ENCODE data around the gene SERBP1. TPM values are rescaled to one million over a fixed set of nuclear protein-coding genes. Genes with fewer than 3 reads are reported as not detected.
"Not testable (repeated sequence)": the region's sequence is repeated elsewhere in the genome, so short reads cannot be mapped to it uniquely, and the experiment has no call there.

SERBP1 gene
- total and polyA plus RNA-seq, 9 donors = 206 to 443 (median 427) TPM

DNA sequence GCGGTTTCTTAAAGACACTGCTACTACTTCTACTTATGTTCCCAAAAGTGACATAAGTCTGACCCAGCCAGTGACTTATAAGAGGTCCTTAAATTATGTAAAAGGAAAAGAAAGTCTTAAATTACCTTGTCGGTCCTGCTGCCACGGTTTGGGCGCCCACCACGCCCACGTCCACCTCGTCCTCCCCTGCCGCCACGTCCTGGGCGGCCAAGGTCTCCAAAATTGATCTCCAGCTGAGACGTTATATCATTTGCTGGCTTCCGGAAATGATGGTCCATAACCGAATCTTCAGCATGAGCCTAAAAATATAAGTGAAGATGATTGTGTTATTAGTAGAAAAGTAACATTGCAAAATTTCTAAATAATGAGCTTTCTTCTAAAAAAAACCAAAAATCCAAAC is 15.2 kb downstream of the SERBP1 start:
- no peak overlapping the region for H3K4me3 ChIP-seq (ENCODE audit: low read length)
- H3K27ac ChIP-seq (ENCODE audit: low read length) = no peak overlapping the region
- DNase-seq = no peak
- no peaks in the 10 kb centered on the region for H3K9me3 ChIP-seq (replicated peaks; ENCODE audit: control insufficient read depth, low read depth, low read length)
- no peaks in the 10 kb centered on the region for H3K27me3 ChIP-seq (ENCODE audit: control insufficient read depth, insufficient read depth, low read length)
- peaks cover 42% of the 10 kb centered on the region for H3K36me3 ChIP-seq (ENCODE audit: control insufficient read depth, insufficient read depth, low read length)
- 93% methylated on average over 9 of the region's 13 CpGs for WGBS (ENCODE audit: insufficient coverage)
- no peaks in the 10 kb centered on the region for H3K4me1 ChIP-seq (ENCODE audit: control insufficient read depth, insufficient read depth, low read length)

DNA sequence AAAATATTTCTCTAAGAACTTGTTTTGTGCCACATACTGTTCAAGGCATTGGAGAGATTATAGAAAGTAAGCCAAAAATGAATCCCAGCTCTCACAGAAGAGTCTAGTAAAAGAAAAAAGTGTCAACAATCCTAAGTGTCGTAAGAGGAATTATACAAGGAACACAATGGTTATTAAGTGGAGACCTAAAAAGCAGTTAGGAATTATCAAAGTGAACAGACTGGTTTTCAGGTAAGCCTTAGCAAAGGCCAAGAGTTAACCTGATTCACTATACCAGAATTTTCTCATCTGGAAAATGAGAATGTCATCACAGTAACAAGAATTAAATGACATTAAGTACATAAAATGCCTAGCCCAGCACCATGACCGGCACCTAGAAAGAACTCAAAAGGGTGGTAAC is 15.6 kb downstream of the SERBP1 start:
- H3K4me1 ChIP-seq (ENCODE audit: control insufficient read depth, insufficient read depth, low read length) = no peaks in the 10 kb centered on the region
- no peaks in the 10 kb centered on the region for H3K9me3 ChIP-seq (replicated peaks; ENCODE audit: control insufficient read depth, low read depth, low read length)
- WGBS (ENCODE audit: insufficient coverage) = 100% methylated on average over 1 of the region's 2 CpGs
- DNase-seq = no peak
- no peak overlapping the region for H3K27ac ChIP-seq (ENCODE audit: low read length)
- H3K36me3 ChIP-seq (ENCODE audit: control insufficient read depth, insufficient read depth, low read length) = peaks cover 44% of the 10 kb centered on the region
- no peak overlapping the region for H3K4me3 ChIP-seq (ENCODE audit: low read length)
- H3K27me3 ChIP-seq (ENCODE audit: control insufficient read depth, insufficient read depth, low read length) = no peaks in the 10 kb centered on the region

DNA sequence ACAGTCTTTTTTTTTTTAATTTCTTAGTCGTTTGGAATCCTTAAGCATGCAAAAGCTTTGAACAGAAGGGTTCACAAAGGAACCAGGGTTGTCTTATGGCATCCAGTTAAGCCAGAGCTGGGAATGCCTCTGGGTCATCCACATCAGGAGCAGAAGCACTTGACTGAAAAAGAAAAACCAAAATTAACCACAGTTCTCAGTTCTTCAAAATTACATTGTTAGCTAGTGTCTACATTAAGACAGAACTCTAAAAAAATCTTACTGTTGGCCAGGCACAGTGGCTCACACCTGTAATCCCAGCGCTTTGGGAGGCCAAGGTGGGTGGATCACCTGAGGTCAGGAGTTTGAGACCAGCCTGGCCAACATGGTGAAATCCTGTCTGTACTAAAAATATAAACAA is 17.1 kb downstream of the SERBP1 start:
- not testable (repeated sequence) for H3K4me1 ChIP-seq (ENCODE audit: control insufficient read depth, insufficient read depth, low read length); H3K9me3 ChIP-seq (replicated peaks; ENCODE audit: control insufficient read depth, low read depth, low read length); H3K27ac ChIP-seq (ENCODE audit: low read length); H3K27me3 ChIP-seq (ENCODE audit: control insufficient read depth, insufficient read depth, low read length); H3K4me3 ChIP-seq (ENCODE audit: low read length); DNase-seq
- WGBS (ENCODE audit: insufficient coverage) = no CpG with 5 or more reads among the region's 2 CpGs
- peaks cover 35% of the 10 kb centered on the region for H3K36me3 ChIP-seq (ENCODE audit: control insufficient read depth, insufficient read depth, low read length)

DNA sequence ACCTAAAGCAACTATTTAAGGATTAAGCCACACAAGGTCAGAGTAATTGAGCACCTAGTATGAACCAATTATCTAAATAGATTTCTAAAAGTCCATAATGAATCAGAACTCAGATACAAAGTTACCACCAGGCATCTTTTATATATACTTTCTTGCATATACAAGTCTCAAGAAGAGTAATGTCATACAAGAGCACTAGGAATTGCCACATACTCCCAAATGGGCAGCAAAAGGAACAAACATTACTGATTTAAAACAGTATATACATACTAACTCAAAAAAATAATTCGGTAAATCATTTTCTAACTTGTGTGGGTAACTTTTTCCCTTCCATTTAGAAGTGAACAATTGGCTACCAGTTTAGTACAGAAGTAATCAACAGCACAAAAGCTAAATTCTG is 22.1 kb downstream of the SERBP1 start:
- WGBS (ENCODE audit: insufficient coverage) = no CpG with 5 or more reads among the region's 1 CpG
- Histone ChIP-seq H3K27ac (ENCODE audit: low read length) (no peak overlapping the region), H3K36me3 (ENCODE audit: control insufficient read depth, insufficient read depth, low read length) (peaks cover 11% of the 10 kb centered on the region), H3K4me3 (ENCODE audit: low read length) (no peak overlapping the region), H3K9me3 (replicated peaks; ENCODE audit: control insufficient read depth, low read depth, low read length) (no peaks in the 10 kb centered on the region), H3K27me3 (ENCODE audit: control insufficient read depth, insufficient read depth, low read length) (no peaks in the 10 kb centered on the region), H3K4me1 (ENCODE audit: control insufficient read depth, insufficient read depth, low read length) (no peaks in the 10 kb centered on the region)
- no peak for DNase-seq

DNA sequence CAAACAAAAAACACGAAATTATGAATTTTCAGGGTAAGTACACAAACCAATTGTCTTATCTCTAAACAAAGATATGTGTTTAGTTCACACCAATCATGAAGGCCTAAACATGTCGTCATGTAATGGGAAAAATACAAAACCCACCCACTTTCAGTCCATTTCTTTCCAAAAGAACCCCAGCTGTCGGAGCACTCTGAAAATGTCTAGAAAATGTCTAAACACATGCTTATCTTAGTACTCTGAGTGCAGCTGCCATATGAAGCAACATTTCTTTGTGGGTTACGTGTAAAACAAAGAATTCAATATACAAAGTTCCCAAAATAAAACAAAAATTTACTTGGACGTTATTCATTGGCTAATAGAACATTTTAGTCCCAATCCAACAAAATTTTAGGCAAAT is 22.7 kb downstream of the SERBP1 start:
- Histone ChIP-seq H3K4me1 (ENCODE audit: control insufficient read depth, insufficient read depth, low read length) (no peaks in the 10 kb centered on the region), H3K9me3 (replicated peaks; ENCODE audit: control insufficient read depth, low read depth, low read length) (no peaks in the 10 kb centered on the region), H3K27ac (ENCODE audit: low read length) (no peak overlapping the region), H3K36me3 (ENCODE audit: control insufficient read depth, insufficient read depth, low read length) (peaks cover 9% of the 10 kb centered on the region), H3K4me3 (ENCODE audit: low read length) (no peak overlapping the region), H3K27me3 (ENCODE audit: control insufficient read depth, insufficient read depth, low read length) (no peaks in the 10 kb centered on the region)
- DNase-seq = no peak
- no CpG with 5 or more reads among the region's 5 CpGs for WGBS (ENCODE audit: insufficient coverage)

DNA sequence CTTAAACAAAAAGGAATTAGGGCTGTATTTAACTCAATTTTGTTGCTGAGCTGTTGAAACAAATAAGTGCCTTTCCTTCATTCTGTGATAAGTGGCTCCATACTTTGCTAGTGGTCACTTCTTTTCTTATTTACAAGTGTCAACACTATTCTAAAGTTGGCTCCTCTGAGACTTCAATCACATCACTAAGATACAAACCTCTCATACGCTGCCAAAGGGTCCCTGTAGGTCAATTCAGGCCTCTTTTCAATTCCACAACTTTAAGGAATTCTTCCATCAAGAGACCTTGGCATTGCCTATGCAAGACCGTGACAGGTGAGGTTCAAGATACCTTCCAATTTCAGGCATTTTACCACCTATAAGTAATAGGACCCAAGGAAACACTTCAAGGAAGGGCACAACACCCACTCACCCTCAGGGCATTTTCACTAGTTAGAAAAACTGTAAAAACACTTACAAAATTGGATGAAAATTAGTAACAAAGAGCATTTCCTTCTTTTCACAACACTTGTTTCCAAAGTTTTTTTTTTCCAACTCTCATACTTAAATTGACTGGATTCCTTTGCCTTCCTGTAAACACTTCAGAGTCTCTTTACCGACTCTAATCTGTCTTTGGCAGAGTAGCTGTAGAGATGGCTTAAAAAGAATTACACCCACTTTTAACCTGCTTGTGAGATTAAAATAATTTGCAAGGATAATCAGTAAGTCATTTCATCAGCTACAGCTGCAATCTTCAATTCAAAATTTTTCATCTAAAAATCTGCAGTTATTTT is 24.5 kb downstream of the SERBP1 start:
- Histone ChIP-seq H3K27me3 (ENCODE audit: control insufficient read depth, insufficient read depth, low read length) (no peaks in the 10 kb centered on the region), H3K9me3 (replicated peaks; ENCODE audit: control insufficient read depth, low read depth, low read length) (no peaks in the 10 kb centered on the region), H3K4me3 (ENCODE audit: low read length) (no peak overlapping the region), H3K27ac (ENCODE audit: low read length) (no peak overlapping the region), H3K4me1 (ENCODE audit: control insufficient read depth, insufficient read depth, low read length) (no peaks in the 10 kb centered on the region), H3K36me3 (ENCODE audit: control insufficient read depth, insufficient read depth, low read length) (peaks cover 4% of the 10 kb centered on the region)
- WGBS (ENCODE audit: insufficient coverage) = 85% methylated on average over 2 of the region's 3 CpGs
- DNase-seq = no peak

DNA sequence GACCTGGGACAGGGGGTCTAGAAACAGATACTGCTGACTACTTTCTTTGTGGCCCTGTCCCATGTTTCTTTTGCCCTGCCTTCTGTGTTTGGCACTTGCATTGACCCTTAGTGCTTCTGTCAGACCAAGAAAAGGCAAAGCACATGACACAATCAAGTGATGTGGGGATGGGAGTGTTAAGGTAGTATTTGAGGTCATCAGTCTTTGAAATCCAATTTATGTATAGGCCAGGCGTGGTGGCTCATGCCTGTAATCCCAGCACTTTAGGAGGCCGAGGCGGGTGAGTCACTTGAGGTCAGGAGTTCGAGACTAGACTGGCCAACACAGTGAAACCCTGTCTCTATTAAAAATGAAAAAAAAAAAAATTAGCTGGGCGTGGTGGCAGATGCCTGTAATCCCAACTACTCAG is 26.0 kb downstream of the SERBP1 start:
- no peaks in the 10 kb centered on the region for H3K4me1 ChIP-seq (ENCODE audit: control insufficient read depth, insufficient read depth, low read length)
- H3K4me3 ChIP-seq (ENCODE audit: low read length) = no peak overlapping the region
- no peaks in the 10 kb centered on the region for H3K27me3 ChIP-seq (ENCODE audit: control insufficient read depth, insufficient read depth, low read length)
- peaks cover 2% of the 10 kb centered on the region for H3K36me3 ChIP-seq (ENCODE audit: control insufficient read depth, insufficient read depth, low read length)
- H3K9me3 ChIP-seq (replicated peaks; ENCODE audit: control insufficient read depth, low read depth, low read length) = no peaks in the 10 kb centered on the region
- no peak for DNase-seq
- no peak overlapping the region for H3K27ac ChIP-seq (ENCODE audit: low read length)
- 100% methylated on average over 1 of the region's 5 CpGs for WGBS (ENCODE audit: insufficient coverage)

DNA sequence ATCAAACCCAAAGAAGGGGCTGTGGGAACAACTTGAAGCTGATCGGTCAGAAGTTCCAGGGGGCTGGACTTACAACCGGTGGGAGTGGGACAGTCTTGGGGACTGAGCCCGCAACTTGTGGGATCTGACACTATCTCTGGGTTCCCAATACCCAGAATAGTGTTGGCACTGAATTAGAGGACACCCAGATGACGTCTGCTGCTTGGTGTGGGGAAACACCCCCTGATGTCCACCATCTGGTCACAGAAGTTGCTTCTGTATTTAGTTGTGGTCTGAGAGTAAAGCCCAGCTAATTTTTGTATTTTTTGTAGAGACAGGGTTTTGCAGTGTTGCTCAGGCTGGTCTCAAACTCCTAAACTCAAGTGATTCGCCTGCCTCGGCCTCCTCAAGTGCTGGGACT is 28.8 kb downstream of the SERBP1 start:
- Histone ChIP-seq H3K4me3 (ENCODE audit: low read length) (no peak overlapping the region), H3K4me1 (ENCODE audit: control insufficient read depth, insufficient read depth, low read length) (no peaks in the 10 kb centered on the region), H3K27me3 (ENCODE audit: control insufficient read depth, insufficient read depth, low read length) (no peaks in the 10 kb centered on the region), H3K36me3 (ENCODE audit: control insufficient read depth, insufficient read depth, low read length) (peaks cover 2% of the 10 kb centered on the region), H3K27ac (ENCODE audit: low read length) (no peak overlapping the region), H3K9me3 (replicated peaks; ENCODE audit: control insufficient read depth, low read depth, low read length) (no peaks in the 10 kb centered on the region)
- no peak for DNase-seq
- WGBS (ENCODE audit: insufficient coverage) = 94% methylated on average over 5 of the region's 6 CpGs

DNA sequence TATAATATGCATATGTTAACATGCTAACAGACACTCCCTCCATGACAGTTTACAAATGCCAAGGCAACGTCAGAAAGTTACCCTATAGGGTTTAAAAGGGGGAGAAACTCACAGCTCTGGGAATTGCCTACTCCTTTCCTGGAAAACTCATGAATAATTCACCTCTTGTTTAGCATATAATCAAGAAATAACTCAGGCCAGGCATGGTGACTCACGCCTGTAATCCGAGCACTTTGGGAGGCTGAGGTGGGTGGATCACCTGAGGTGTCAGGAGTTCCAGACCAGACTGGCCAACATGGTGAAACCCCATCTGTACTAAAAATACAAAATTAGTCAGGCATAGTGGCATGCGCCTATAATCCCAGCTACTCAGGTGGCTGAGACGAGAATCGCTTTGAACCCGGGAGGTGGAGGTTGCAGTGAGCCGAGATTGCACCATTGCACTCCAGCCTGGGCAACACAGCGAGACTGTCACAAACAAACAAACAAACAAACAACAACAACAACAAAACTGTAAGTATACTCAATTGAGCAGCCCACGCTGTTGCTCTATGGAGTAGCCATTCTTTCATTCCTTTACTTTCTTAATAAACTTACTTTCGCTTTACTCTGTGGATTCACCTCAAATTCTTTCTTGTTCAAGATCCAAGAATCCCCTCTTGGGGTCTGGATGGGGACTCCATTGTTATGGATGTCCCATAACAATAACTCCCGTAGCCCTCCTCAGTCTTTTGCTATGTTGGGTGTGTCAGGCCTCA is 30.0 kb downstream of the SERBP1 start:
- not testable (repeated sequence) for H3K27ac ChIP-seq (ENCODE audit: low read length); H3K9me3 ChIP-seq (replicated peaks; ENCODE audit: control insufficient read depth, low read depth, low read length); H3K4me3 ChIP-seq (ENCODE audit: low read length); DNase-seq; H3K27me3 ChIP-seq (ENCODE audit: control insufficient read depth, insufficient read depth, low read length); H3K36me3 ChIP-seq (ENCODE audit: control insufficient read depth, insufficient read depth, low read length); H3K4me1 ChIP-seq (ENCODE audit: control insufficient read depth, insufficient read depth, low read length)
- 93% methylated on average over 6 of the region's 12 CpGs for WGBS (ENCODE audit: insufficient coverage)

DNA sequence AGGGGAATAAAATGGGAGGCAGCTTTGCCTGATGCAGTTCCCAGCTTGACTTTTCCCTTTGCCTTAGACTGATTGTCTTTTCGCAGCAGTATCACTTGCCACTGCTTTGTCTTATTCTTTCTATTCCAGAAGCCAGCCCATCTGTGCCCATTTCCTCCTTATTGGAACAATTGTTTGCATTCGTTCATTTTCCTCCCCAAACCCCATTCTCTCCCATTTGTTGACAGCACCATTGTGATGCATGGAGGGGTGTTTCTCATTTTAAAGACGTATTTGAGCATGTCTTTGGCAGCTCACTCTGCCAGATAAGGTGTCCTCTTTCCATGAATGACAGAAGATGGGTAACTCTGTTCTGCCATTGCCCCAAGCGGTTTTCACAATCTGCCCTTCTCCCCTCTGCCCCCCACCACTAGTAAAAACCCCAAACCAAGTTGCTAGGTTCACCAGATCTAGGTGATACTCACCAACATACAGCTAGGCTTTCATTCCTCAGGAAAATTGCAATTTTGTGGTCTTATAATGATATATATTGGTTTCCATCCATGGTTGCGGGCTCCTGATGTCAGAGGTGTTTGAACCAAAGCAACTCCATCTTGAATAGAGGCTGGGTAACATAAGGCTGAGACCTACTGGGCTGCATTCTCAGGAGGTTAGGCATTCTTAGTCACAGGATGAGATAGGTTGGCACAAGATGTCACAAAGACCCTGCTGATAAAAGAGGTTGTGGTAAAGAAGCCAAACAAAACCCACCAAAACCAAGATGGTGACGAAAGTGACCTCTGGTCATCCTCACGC is 30.8 kb downstream of the SERBP1 start:
- H3K4me1 ChIP-seq (ENCODE audit: control insufficient read depth, insufficient read depth, low read length) = no peaks in the 10 kb centered on the region
- no peak overlapping the region for H3K27ac ChIP-seq (ENCODE audit: low read length)
- no peaks in the 10 kb centered on the region for H3K9me3 ChIP-seq (replicated peaks; ENCODE audit: control insufficient read depth, low read depth, low read length)
- peaks cover 6% of the 10 kb centered on the region for H3K36me3 ChIP-seq (ENCODE audit: control insufficient read depth, insufficient read depth, low read length)
- peaks cover 2% of the 10 kb centered on the region for H3K27me3 ChIP-seq (ENCODE audit: control insufficient read depth, insufficient read depth, low read length)
- 79% methylated on average over 2 of the region's 7 CpGs for WGBS (ENCODE audit: insufficient coverage)
- H3K4me3 ChIP-seq (ENCODE audit: low read length) = no peak overlapping the region
- DNase-seq = no peak
